Measurements from ENCODE around the gene CUX1. TPM values are rescaled to one million over a fixed set of nuclear protein-coding genes. Genes with fewer than 3 reads are reported as not detected.
"Not testable (repeated sequence)": the region's sequence is repeated elsewhere in the genome, so short reads cannot be mapped to it uniquely, and the experiment has no call there.

CUX1 gene
- total RNA-seq, 1 experiment from 2014 or later: 64.3 TPM

GRCh38 chr7:102009628-102010027 lies 192.2 kb downstream of the CUX1 start (continued):
- TF ChIP-seq ARID4B (CRISPR knock-in tag; IDR thresholded peaks at IDR 0.05; ENCODE audit: borderline replicate concordance): no peak

GRCh38 chr7:102012112-102012830 lies 194.8 kb downstream of the CUX1 start:
- H3K27me3 Mint-ChIP-seq (ENCODE audit: low read depth); H3K9me3 Mint-ChIP-seq; POLR2A ChIA-PET; DNase-seq (ENCODE audit: low spot score); ATAC-seq; H3K36me3 Mint-ChIP-seq; H3K4me3 Mint-ChIP-seq: not testable (repeated sequence)
- peak; percentile 70 for TF ChIP-seq ZNF121 (CRISPR knock-in tag; IDR thresholded peaks at IDR 0.05)
- 0 out of 2 replicates have a peak overlapping the region, but pooled peaks have one; percentile 63 for H3K27ac Mint-ChIP-seq
- CTCF ChIA-PET: interaction anchor here (0.7 kb wide), 1 partner anchor 63 kb away, joined by 3 read pairs; no protein-coding TSS in a partner anchor
- H3K4me1 Mint-ChIP-seq: peaks cover 25% of the 10 kb centered on the region

- ATAC-seq: no peak
- CTCF ChIA-PET: interaction anchor here (0.7 kb wide), 1 partner anchor 63 kb away, joined by 3 read pairs; no protein-coding TSS in a partner anchor
- no peak for TF ChIP-seq AR (CRISPR knock-in tag; IDR thresholded peaks at IDR 0.05)
- TF ChIP-seq CREB1 (CRISPR knock-in tag; IDR thresholded peaks at IDR 0.05): no peak
- no peak for TF ChIP-seq ZNF512 (CRISPR knock-in tag; IDR thresholded peaks at IDR 0.05; ENCODE audit: borderline replicate concordance)
- TF ChIP-seq FOXK1 (CRISPR knock-in tag; IDR thresholded peaks at IDR 0.05): no peak
- TF ChIP-seq CREM (CRISPR knock-in tag; IDR thresholded peaks at IDR 0.05): no peak
- no peak for TF ChIP-seq ETV6 (CRISPR knock-in tag; IDR thresholded peaks at IDR 0.05)
- TF ChIP-seq ZBTB43 (CRISPR knock-in tag; IDR thresholded peaks at IDR 0.05): no peak
- TF ChIP-seq HMGXB4 (CRISPR knock-in tag; IDR thresholded peaks at IDR 0.05): no peak
- no peak for TF ChIP-seq ATF3 (CRISPR knock-in tag; conservative IDR thresholded peaks at IDR 0.05)
- no peak for TF ChIP-seq SP1 (CRISPR knock-in tag; conservative IDR thresholded peaks at IDR 0.05)
- TF ChIP-seq ZNF281 (CRISPR knock-in tag; IDR thresholded peaks at IDR 0.05): no peak
- TF ChIP-seq ZNF138 (CRISPR knock-in tag; conservative IDR thresholded peaks at IDR 0.05): no peak
Measured at GRCh38 chr7:102012941-102013461, 195.6 kb downstream of the CUX1 start.

More at GRCh38 chr7:102012941-102013461, 195.6 kb downstream of the CUX1 start:
- peaks cover 24% of the 10 kb centered on the region for H3K4me1 Mint-ChIP-seq
- no peaks in the 10 kb centered on the region for H3K27me3 Mint-ChIP-seq (ENCODE audit: low read depth)
- no peak overlapping the region for H3K4me3 Mint-ChIP-seq
- H3K36me3 Mint-ChIP-seq: peaks cover 7% of the 10 kb centered on the region; the same call in 1 of the 2 replicates
- H3K9me3 Mint-ChIP-seq: no peaks in the 10 kb centered on the region
- POLR2A ChIA-PET: no interaction called here
- no peak for DNase-seq (ENCODE audit: low spot score)
- peak overlapping the region; percentile 79 for H3K27ac Mint-ChIP-seq
